Upper lobe of left lung (tissue), 6 donors: ENCODE data around the gene ZFYVE9. TPM values are rescaled to one million over a fixed set of nuclear protein-coding genes. Genes with fewer than 3 reads are reported as not detected.

Source experiments
- ATAC-seq, 2 donors: fragments of 200-7000 bp; cut with Tn5 transposase; one replicate each; pipeline ENCODE4 v1.9.1; 2022; ENCODE audit warnings: mild to moderate bottlenecking in 2 of 2, moderate library complexity in 2 of 2; ENCODE audit not compliant: low FRiP score in 2 of 2
- DNase-seq, 2 donors: peaks; one replicate each; pipeline ENCODE4 v3.0.0-alpha.2; 2019 to 2020
- H3K27ac ChIP-seq, 4 donors: fragments of 200-600 bp; sonication (generic); one replicate each; pipeline ENCODE4 v1.5.1; 2016 to 2019
- H3K27me3 ChIP-seq, 4 donors: fragments of 200-600 bp; sonication (generic); one replicate each; pipeline ENCODE4 v1.5.1; 2017 to 2019
- H3K36me3 ChIP-seq, 4 donors: fragments of 200-600 bp; sonication (generic); one replicate each; pipeline ENCODE4 v1.5.1; 2016 to 2019
- H3K4me1 ChIP-seq, 4 donors: fragments of 200-600 bp; sonication (generic); one replicate each; pipeline ENCODE4 v1.5.1; 2018 to 2019
- H3K4me3 ChIP-seq, 4 donors: fragments of 200-600 bp; sonication (generic); one replicate each; pipeline ENCODE4 v1.5.1; 2017 to 2019; ENCODE audit warnings: mild to moderate bottlenecking in 2 of 4, moderate library complexity in 1 of 4
- H3K9me3 ChIP-seq, 4 donors: fragments of 200-600 bp; sonication (generic); one replicate each; pipeline ENCODE4 v1.5.1; 2018 to 2019
- CTCF ChIP-seq, 6 experiments: fragments of 450-650 bp in 4 of 6; fragments of 200-600 bp in 2 of 6; sonication (generic) in 2 of 6; IDR thresholded peaks; one replicate each; pipeline ENCODE4 v1.5.1; 2016 to 2019; ENCODE audit warnings: antibody characterized with exemption in 6 of 6
- EP300 ChIP-seq, 4 donors: sonication (generic); formaldehyde crosslinking; IDR thresholded peaks; one replicate each; pipeline ENCODE4 v1.5.1; 2017; ENCODE audit warnings: antibody characterized with exemption in 4 of 4, control low read depth in 2 of 4
- POLR2A ChIP-seq, 4 donors: fragments of 450-650 bp; IDR thresholded peaks; one replicate each; pipeline ENCODE4 v1.5.1; 2016 to 2017; ENCODE audit warnings: antibody characterized with exemption in 4 of 4, mild to moderate bottlenecking in 2 of 4
- POLR2AphosphoS5 ChIP-seq, 2 donors: sonication (generic); formaldehyde crosslinking; IDR thresholded peaks; one replicate each; pipeline ENCODE4 v1.5.1; 2017; ENCODE audit warnings: antibody characterized with exemption in 2 of 2
- WGBS, 2 donors: methylation state at CpG; one replicate each; pipeline ENCODE4 v1.1.5; 2017 to 2018; 5-methylcytosine and 5-hydroxymethylcytosine counted together
- total RNA-seq, 6 donors: library from RNA; depleted of rRNA in 4 of 6; stranded (reverse); fragments of >200 nt in 4 of 6; gene quantifications; one replicate each; pipeline versions ENCODE4 v1.1.0 to v1.2.1, GENCODE V29; 2016 to 2021
- donor health status: DM: no; HTN: no; CAD: no; lungs with moderate emphysema.
- donor health status: DM: no; HTN: yes; CAD: no; lungs with severe emphysema.

ZFYVE9 gene
- total RNA-seq, 6 donors from 2014 or later: 13.4 to 40.3 (median 19.6) TPM

GRCh38 chr1:52393174-52393573 lies 251.3 kb downstream of the ZFYVE9 start:
- WGBS, 2 donors: 87 to 98% methylated on average over 5 of the region's 5 CpGs
- no peaks in the 10 kb centered on the region for H3K9me3 ChIP-seq
- H3K4me3 ChIP-seq: no peak overlapping the region
- TF ChIP-seq POLR2AphosphoS5 (IDR thresholded peaks at IDR 0.05) (no peak), EP300 (IDR thresholded peaks at IDR 0.05) (no peak), POLR2A (IDR thresholded peaks at IDR 0.05) (no peak), CTCF (IDR thresholded peaks at IDR 0.05) (no peak)
- H3K27me3 ChIP-seq: no peaks in the 10 kb centered on the region
- no peaks in the 10 kb centered on the region for H3K36me3 ChIP-seq
- ATAC-seq: no peak
- H3K27ac ChIP-seq: no peak overlapping the region
- no peaks in the 10 kb centered on the region for H3K4me1 ChIP-seq
- DNase-seq: no peak

Other genes with a start within 250 kb of the ZFYVE9 start
- gene RAB3B, start 151.4 kb upstream of the ZFYVE9 start, total RNA-seq: 1 to 10 TPM in 1 of 6 donors, under 1 TPM in 3, not detected in 2; under 0.01 to 1.2 (median 0.12) TPM
- gene KTI12, start 108.3 kb upstream of the ZFYVE9 start, total RNA-seq: 10 to 100 TPM in 1 of 6 donors, 1 to 10 TPM in 5; 2.6 to 11.6 (median 7.3) TPM
- 10 to 100 TPM in 5 of 6 donors, 1 to 10 TPM in 1; 8.4 to 54.0 (median 26.6) TPM for gene TXNDC12, start 86.9 kb upstream of the ZFYVE9 start, total RNA-seq
- 10 to 100 TPM in 5 of 6 donors, 1 to 10 TPM in 1; 6.0 to 48.0 (median 34.4) TPM for gene BTF3L4, start 85.8 kb upstream of the ZFYVE9 start, total RNA-seq
- gene CC2D1B, start 224.1 kb downstream of the ZFYVE9 start, total RNA-seq: 10 to 100 TPM; 40.8 to 77.2 (median 63.3) TPM